HCT116 (cell line): ENCODE results near the gene CD27. TPM values are rescaled to one million over a fixed set of nuclear protein-coding genes. Genes with fewer than 3 reads are reported as not detected.

ENCODE experiments used
- ATAC-seq: fragments of 200-7000 bp; cut with Tn5 transposase; 2 replicates; pipeline ENCODE4 v1.9.1; 2020; ENCODE audit warnings: mild to moderate bottlenecking, moderate library complexity
- BruUV-seq: library from RNA; stranded (reverse); fragments of 400-500 nt; replicated peaks from 2 replicates; lab custom pipeline; 2021; lab: Mats Ljungman, UMichigan
- CTCF ChIA-PET: fragments of 300-600 bp; sonication (Branson Sonifier 250); formaldehyde crosslinking; loops from one replicate; lab custom pipeline; 2021; ENCODE audit warnings: antibody characterized with exemption; lab: Charles Lee
- POLR2A ChIA-PET: fragments of 300-600, 350-600 bp; sonication (Branson Sonifier 250); formaldehyde crosslinking; loops from one replicate; lab custom pipeline; 2021; ENCODE audit warnings: antibody characterized with exemption; lab: Charles Lee
- RAD21 ChIA-PET, 2 experiments: fragments of 300-600 bp; sonication (Branson Sonifier 250); formaldehyde crosslinking; loops; one replicate each; lab custom pipeline; 2023; ENCODE audit warnings: low total read pairs in 2 of 2; ENCODE audit not compliant: uncharacterized antibody in 2 of 2, unreplicated experiment in 2 of 2, low non-redundant PET in 1 of 2; lab: Charles Lee
- DNase-seq: peaks from one replicate; pipeline ENCODE4 v3.0.0-alpha.2; 2010; ENCODE audit warnings: low read depth, low spot score
- H2AFZ ChIP-seq: fragments of 200-600 bp; shearing (Covaris generic), sonication (generic); 2 replicates; pipeline ENCODE4 v1.6.1; 2017; ENCODE audit warnings: low read depth, mixed run types, mixed read lengths, antibody characterized with exemption, low read length; ENCODE audit not compliant: poor library complexity, severe bottlenecking
- H3K27ac ChIP-seq: 2 replicates; pipeline ENCODE4 v1.5.1; 2012; ENCODE audit warnings: low read depth, low read length
- H3K27me3 ChIP-seq: fragments of 200-600 bp; sonication (generic); 2 replicates; pipeline ENCODE4 v1.6.1; 2016; ENCODE audit warnings: mixed run types, low read length, mixed read lengths; ENCODE audit not compliant: insufficient read depth
- H3K36me3 ChIP-seq, 2 experiments: fragments of 200-500 bp in 1 of 2; fragments of 200-600 bp in 1 of 2; sonication (Bioruptor generic) in 1 of 2; sonication (generic) in 1 of 2; 2 replicates each; pipeline versions ENCODE4 v1.5.1 to v1.6.1; 2014 to 2016; ENCODE audit warnings: low read length in 2 of 2, inconsistent platforms in 1 of 2, mixed read lengths in 1 of 2, mixed run types in 1 of 2; ENCODE audit not compliant: insufficient read depth in 2 of 2, control insufficient read depth in 1 of 2
- H3K4me1 ChIP-seq, 2 experiments: fragments of 200-600 bp in 1 of 2; sonication (generic) in 1 of 2; 2 replicates each; pipeline versions ENCODE4 v1.5.1 to v1.6.1; 2012 to 2017; ENCODE audit warnings: low read length in 2 of 2, inconsistent platforms in 1 of 2, mild to moderate bottlenecking in 1 of 2, mixed read lengths in 1 of 2, mixed run types in 1 of 2, moderate library complexity in 1 of 2; ENCODE audit not compliant: insufficient read depth in 2 of 2, control insufficient read depth in 1 of 2
- H3K4me2 ChIP-seq: fragments of 200-600 bp; sonication (generic); 2 replicates; pipeline ENCODE4 v1.6.1; 2017; ENCODE audit warnings: mixed run types, low read length, mixed read lengths
- H3K4me3 ChIP-seq, 2 experiments: fragments of 200-600 bp in 1 of 2; sonication (generic) in 1 of 2; replicated peaks in 1 of 2; 2 replicates each; pipeline ENCODE4 v1.5.1; 2011 to 2016; ENCODE audit warnings: low read length in 2 of 2, control low read depth in 1 of 2, low read depth in 1 of 2, mild to moderate bottlenecking in 1 of 2, mixed read lengths in 1 of 2, mixed run types in 1 of 2
- H3K79me2 ChIP-seq: fragments of 200-600 bp; sonication (generic); 2 replicates; pipeline ENCODE4 v1.6.1; 2017; ENCODE audit warnings: mild to moderate bottlenecking, mixed run types, low read length, moderate library complexity, mixed read lengths; ENCODE audit not compliant: insufficient read depth
- H3K9ac ChIP-seq: fragments of 200-600 bp; sonication (generic); 2 replicates; pipeline ENCODE4 v1.6.1; 2016; ENCODE audit warnings: low read length, mixed read lengths
- H3K9me2 ChIP-seq: fragments of 200-600 bp; sonication (generic), shearing (Covaris generic); 2 replicates; pipeline ENCODE4 v1.6.1; 2017; ENCODE audit warnings: mixed run types, mild to moderate bottlenecking, moderate library complexity; ENCODE audit not compliant: insufficient read depth
- H3K9me3 ChIP-seq, 2 experiments: fragments of 200-500 bp in 1 of 2; fragments of 200-600 bp in 1 of 2; sonication (Bioruptor generic) in 1 of 2; sonication (generic) in 1 of 2; 2 replicates each; pipeline ENCODE4 v1.6.1; 2014 to 2017; ENCODE audit warnings: low read length in 2 of 2, mixed read lengths in 2 of 2, inconsistent platforms in 1 of 2, low read depth in 1 of 2, mild to moderate bottlenecking in 1 of 2, mixed run types in 1 of 2, moderate library complexity in 1 of 2; ENCODE audit not compliant: control insufficient read depth in 1 of 2, insufficient read depth in 1 of 2
- H4K20me1 ChIP-seq: fragments of 200-600 bp; sonication (generic), shearing (Covaris generic); 2 replicates; pipeline ENCODE4 v1.6.1; 2017; ENCODE audit warnings: mixed run types, mild to moderate bottlenecking, moderate library complexity; ENCODE audit not compliant: insufficient read depth
- CEBPB ChIP-seq: IDR thresholded peaks from 2 replicates; pipeline ENCODE4 v1.6.1; 2012; ENCODE audit warnings: low read depth
- CTCF ChIP-seq, 3 experiments: fragments of 200-600 bp in 1 of 3; sonication (generic) in 1 of 3; IDR thresholded peaks in 2 of 3; conservative IDR thresholded peaks in 1 of 3; 2 replicates each; pipeline ENCODE4 v1.5.1; 2012 to 2017; ENCODE audit warnings: low read depth in 2 of 3, low read length in 2 of 3, antibody characterized with exemption in 1 of 3, borderline replicate concordance in 1 of 3, control low read depth in 1 of 3, mild to moderate bottlenecking in 1 of 3, mixed read lengths in 1 of 3, mixed run types in 1 of 3, moderate library complexity in 1 of 3; ENCODE audit not compliant: insufficient read depth in 1 of 3
- EGR1 ChIP-seq: IDR thresholded peaks from 2 replicates; pipeline ENCODE4 v1.6.1; 2012; ENCODE audit warnings: low read depth
- ELF1 ChIP-seq: IDR thresholded peaks from 2 replicates; pipeline ENCODE4 v1.6.1; 2012; ENCODE audit warnings: low read depth, borderline replicate concordance
- EZH2 ChIP-seq: fragments of 200-600 bp; sonication (generic); IDR thresholded peaks from 2 replicates; pipeline ENCODE4 v1.6.1; 2017; ENCODE audit warnings: antibody characterized with exemption, mixed run types
- EZH2phosphoT487 ChIP-seq: fragments of 200-600 bp; IDR thresholded peaks from 2 replicates; pipeline ENCODE4 v1.6.1; 2018; ENCODE audit warnings: antibody characterized with exemption, borderline replicate concordance
- JUND ChIP-seq: IDR thresholded peaks from 2 replicates; pipeline ENCODE4 v1.6.1; 2012
- MAX ChIP-seq: IDR thresholded peaks from 2 replicates; pipeline ENCODE4 v1.6.1; 2012
- POLR2AphosphoS5 ChIP-seq: IDR thresholded peaks from 2 replicates; pipeline ENCODE4 v1.6.1; 2011; ENCODE audit warnings: mild to moderate bottlenecking, low read depth, low read length, moderate library complexity
- RAD21 ChIP-seq: IDR thresholded peaks from 2 replicates; pipeline ENCODE4 v1.6.1; 2012; ENCODE audit warnings: low read depth, mild to moderate bottlenecking
- SP1 ChIP-seq: IDR thresholded peaks from 2 replicates; pipeline ENCODE4 v1.6.1; 2012; ENCODE audit warnings: low read depth
- SRF ChIP-seq: IDR thresholded peaks from 2 replicates; pipeline ENCODE4 v1.6.1; 2012; ENCODE audit warnings: low read depth
- TCF7L2 ChIP-seq: IDR thresholded peaks from 2 replicates; pipeline ENCODE4 v1.7.0; 2011; ENCODE audit warnings: borderline replicate concordance, inconsistent platforms; ENCODE audit not compliant: insufficient read depth, insufficient read length; ENCODE audit errors: extremely low read depth
- ZFX ChIP-seq: fragments of 450-650 bp; IDR thresholded peaks from 2 replicates; pipeline ENCODE4 v1.6.1; 2017
- ZNF274 ChIP-seq: fragments of 200-500 bp; sonication (Bioruptor generic); IDR thresholded peaks from 2 replicates; pipeline ENCODE4 v1.6.1; 2014; ENCODE audit warnings: mild to moderate bottlenecking, low read depth, low read length, inconsistent platforms
- intact Hi-C: fragments of 100-400 bp; cut with micrococcal nuclease; formaldehyde crosslinking; loops from 2 replicates; pipeline ENCODE4 v1.10.0; 2022
- total RNA-seq: library from RNA; stranded (reverse); gene quantifications from one replicate; pipeline ENCODE4 v1.2.1, GENCODE V29; 2021; ENCODE audit not compliant: unreplicated experiment

Gene CD27
- total RNA-seq, 1 experiment from 2014 or later: 0.25 TPM

- no peak for TF ChIP-seq CTCF (IDR thresholded peaks at IDR 0.05 in 2 of 3, conservative IDR thresholded peaks at IDR 0.05 in 1 of 3; ENCODE audit: borderline replicate concordance in 1 of 3, insufficient read depth in 1 of 3, low read depth in 2 of 3, low read length in 2 of 3)
- TF ChIP-seq SP1: no peak
These were observed 1.9 kb upstream of the CD27 start (continued) for GRCh38 chr12:6442836-6443235.

GRCh38 chr12:6443361-6443983 lies 1.3 kb upstream of the CD27 start:
- no peak overlapping the region for H2AFZ ChIP-seq
- POLR2A ChIA-PET: interaction anchor here (1.3 kb wide), 1 partner anchor 27 kb away, joined by 4 read pairs; the partner anchor contains the start of gene VAMP1
- no peak overlapping the region for H3K4me2 ChIP-seq
- no peak for ATAC-seq
- H3K9me2 ChIP-seq: no peaks in the 10 kb centered on the region
- intact Hi-C loops: no loop called here
- TF ChIP-seq EZH2 (no peak), ELF1 (no peak), CEBPB (no peak), TCF7L2 (no peak), SRF (no peak), EGR1 (no peak), ZFX (no peak), JUND (no peak), EZH2phosphoT487 (no peak), MAX (no peak), ZNF274 (no peak), RAD21 (no peak), POLR2AphosphoS5 (no peak)
- no peaks in the 10 kb centered on the region for H3K4me1 ChIP-seq
- H4K20me1 ChIP-seq: no peaks in the 10 kb centered on the region
- H3K79me2 ChIP-seq: no peaks in the 10 kb centered on the region
- H3K36me3 ChIP-seq: no peaks in the 10 kb centered on the region
- CTCF ChIA-PET: interaction anchor here (1.4 kb wide), 1 partner anchor 22 kb away, joined by 3 read pairs; no protein-coding TSS in a partner anchor
- H3K27me3 ChIP-seq: no peaks in the 10 kb centered on the region
- no TSS peak for BruUV-seq
- no peak overlapping the region for H3K9ac ChIP-seq
- DNase-seq: no peak
- no peak overlapping the region for H3K27ac ChIP-seq
- RAD21 ChIA-PET: no interaction called here
- H3K4me3 ChIP-seq: no peak overlapping the region
- H3K9me3 ChIP-seq: no peaks in the 10 kb centered on the region
